ENCODE data around the gene SRSF7.
"Not testable (repeated sequence)": the region's sequence is repeated elsewhere in the genome, so short reads cannot be mapped to it uniquely, and the experiment has no call there.

SRSF7 gene

DNA sequence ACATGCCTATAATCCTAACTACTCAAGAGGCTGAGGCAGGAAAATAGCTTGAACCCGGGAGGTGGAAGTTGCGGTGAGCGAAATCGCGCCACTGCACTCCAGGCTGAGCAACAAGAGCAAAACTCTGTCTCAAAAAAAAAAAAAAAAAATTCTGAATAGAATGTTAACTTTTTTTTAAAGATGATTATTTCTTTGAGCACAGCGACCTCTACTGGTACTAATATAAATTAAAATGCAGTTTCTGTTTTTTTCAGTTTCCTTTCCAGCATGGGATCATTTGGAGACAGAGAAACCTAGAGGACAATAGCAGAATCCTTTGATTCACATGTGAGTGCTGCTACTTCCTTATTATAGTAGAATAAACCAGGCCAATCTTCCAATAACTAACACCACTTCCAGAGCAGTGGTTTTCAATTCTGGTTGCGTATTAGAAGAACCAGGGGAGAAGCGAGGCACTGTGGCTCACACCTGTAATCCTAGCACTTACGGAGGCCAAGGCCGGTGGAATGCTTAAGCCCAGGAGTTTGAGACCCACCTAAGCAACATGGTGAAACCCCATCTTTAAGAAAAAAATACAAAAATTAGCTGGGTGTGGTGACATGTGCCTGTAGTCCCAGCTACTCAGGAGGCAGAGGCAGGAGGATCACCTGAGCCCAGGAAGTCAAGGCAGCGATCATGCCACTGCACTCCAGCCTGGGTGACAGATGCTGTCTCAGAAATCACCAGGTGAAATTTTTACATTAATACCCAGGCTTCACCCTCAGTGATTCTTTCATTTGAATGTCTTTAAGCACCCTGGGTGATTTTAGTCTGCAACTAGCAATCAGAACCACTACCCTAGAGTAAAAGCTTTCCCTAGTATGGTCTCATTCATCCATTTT lies 10.1 kb downstream of the SRSF7 start:
- H3K36me3 ChIP-seq (ENCODE audit: low read depth), result peaks cover 57% of the 10 kb centered on the region
- DNase-seq (ENCODE audit: low spot score) (no peak), ATAC-seq (ENCODE audit: low read depth) (peak; percentile 22; the same call in 2 of the 3 replicates)
- no peaks in the 10 kb centered on the region for H3K9me3 ChIP-seq (ENCODE audit: severe bottlenecking)
- no peak overlapping the region for H3K4me3 ChIP-seq (ENCODE audit: severe bottlenecking)
- no peaks in the 10 kb centered on the region for H3K27me3 ChIP-seq (ENCODE audit: insufficient read depth, poor library complexity, severe bottlenecking)
- no peak overlapping the region for H3K27ac ChIP-seq (ENCODE audit: poor library complexity, severe bottlenecking)
- no peaks in the 10 kb centered on the region for H3K4me1 ChIP-seq (ENCODE audit: insufficient read depth, poor library complexity, severe bottlenecking)
- TF ChIP-seq, protein P1, sequence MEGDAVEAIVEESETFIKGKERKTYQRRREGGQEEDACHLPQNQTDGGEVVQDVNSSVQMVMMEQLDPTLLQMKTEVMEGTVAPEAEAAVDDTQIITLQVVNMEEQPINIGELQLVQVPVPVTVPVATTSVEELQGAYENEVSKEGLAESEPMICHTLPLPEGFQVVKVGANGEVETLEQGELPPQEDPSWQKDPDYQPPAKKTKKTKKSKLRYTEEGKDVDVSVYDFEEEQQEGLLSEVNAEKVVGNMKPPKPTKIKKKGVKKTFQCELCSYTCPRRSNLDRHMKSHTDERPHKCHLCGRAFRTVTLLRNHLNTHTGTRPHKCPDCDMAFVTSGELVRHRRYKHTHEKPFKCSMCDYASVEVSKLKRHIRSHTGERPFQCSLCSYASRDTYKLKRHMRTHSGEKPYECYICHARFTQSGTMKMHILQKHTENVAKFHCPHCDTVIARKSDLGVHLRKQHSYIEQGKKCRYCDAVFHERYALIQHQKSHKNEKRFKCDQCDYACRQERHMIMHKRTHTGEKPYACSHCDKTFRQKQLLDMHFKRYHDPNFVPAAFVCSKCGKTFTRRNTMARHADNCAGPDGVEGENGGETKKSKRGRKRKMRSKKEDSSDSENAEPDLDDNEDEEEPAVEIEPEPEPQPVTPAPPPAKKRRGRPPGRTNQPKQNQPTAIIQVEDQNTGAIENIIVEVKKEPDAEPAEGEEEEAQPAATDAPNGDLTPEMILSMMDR (IDR thresholded peaks at IDR 0.05; ENCODE audit: poor library complexity, severe bottlenecking), result peak; percentile 73

DNA sequence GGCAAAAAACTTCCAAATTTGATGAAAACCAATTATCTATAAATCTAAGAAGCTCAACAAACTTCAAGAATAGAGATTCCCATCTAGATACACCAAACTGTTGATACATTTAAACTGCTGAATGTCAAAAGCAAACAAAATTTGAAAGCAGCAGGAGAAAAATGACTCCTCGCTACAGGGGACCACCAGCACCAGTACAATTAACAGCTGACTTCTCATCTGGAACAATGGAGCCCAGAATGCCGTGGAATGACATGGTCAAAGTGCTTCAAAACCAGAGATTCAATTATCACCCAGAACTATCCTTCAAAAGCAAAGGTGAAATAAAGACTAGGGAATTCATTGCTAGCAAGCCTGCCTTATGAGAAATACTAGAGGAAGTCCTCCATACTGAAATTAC lies 11.6 kb downstream of the SRSF7 start:
- peaks cover 41% of the 10 kb centered on the region for H3K36me3 ChIP-seq (ENCODE audit: low read depth)
- H3K4me1 ChIP-seq (ENCODE audit: insufficient read depth, poor library complexity, severe bottlenecking), result no peaks in the 10 kb centered on the region
- no peak for ATAC-seq (ENCODE audit: low read depth)
- no peak overlapping the region for H3K4me3 ChIP-seq (ENCODE audit: severe bottlenecking)
- TF ChIP-seq, protein P1 (IDR thresholded peaks at IDR 0.05; ENCODE audit: poor library complexity, severe bottlenecking), result no peak
- no peak for DNase-seq (ENCODE audit: low spot score)
- H3K27me3 ChIP-seq (ENCODE audit: insufficient read depth, poor library complexity, severe bottlenecking), result no peaks in the 10 kb centered on the region
- no peak overlapping the region for H3K27ac ChIP-seq (ENCODE audit: poor library complexity, severe bottlenecking)
- H3K9me3 ChIP-seq (ENCODE audit: severe bottlenecking), result no peaks in the 10 kb centered on the region

DNA sequence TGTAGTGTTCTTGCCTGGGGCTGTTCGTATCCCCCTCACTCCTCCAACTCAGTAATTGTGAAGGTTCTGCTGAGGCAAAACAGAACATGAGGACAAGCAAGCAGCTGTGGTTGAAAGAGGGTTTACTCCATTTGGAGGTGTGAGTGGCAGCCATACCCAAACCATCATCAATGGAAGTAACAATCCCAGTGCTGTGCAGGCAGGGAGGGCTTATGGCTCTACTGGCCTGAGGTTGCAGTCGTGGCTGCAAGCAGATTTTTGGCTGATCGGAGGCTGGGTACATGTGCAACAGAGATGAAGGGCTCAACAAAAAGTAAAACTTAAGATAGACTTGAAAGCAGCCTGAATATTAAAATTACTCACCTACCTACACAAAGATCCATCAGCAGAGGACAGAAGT lies 13.2 kb downstream of the SRSF7 start:
- H3K9me3 ChIP-seq (ENCODE audit: severe bottlenecking), result no peaks in the 10 kb centered on the region
- H3K4me3 ChIP-seq (ENCODE audit: severe bottlenecking), result no peak overlapping the region
- H3K27ac ChIP-seq (ENCODE audit: poor library complexity, severe bottlenecking), result no peak overlapping the region
- DNase-seq (ENCODE audit: low spot score), result no peak
- no peaks in the 10 kb centered on the region for H3K27me3 ChIP-seq (ENCODE audit: insufficient read depth, poor library complexity, severe bottlenecking)
- TF ChIP-seq, protein P1 (IDR thresholded peaks at IDR 0.05; ENCODE audit: poor library complexity, severe bottlenecking), result no peak
- no peak for ATAC-seq (ENCODE audit: low read depth)
- peaks cover 25% of the 10 kb centered on the region for H3K36me3 ChIP-seq (ENCODE audit: low read depth)
- H3K4me1 ChIP-seq (ENCODE audit: insufficient read depth, poor library complexity, severe bottlenecking), result no peaks in the 10 kb centered on the region

DNA sequence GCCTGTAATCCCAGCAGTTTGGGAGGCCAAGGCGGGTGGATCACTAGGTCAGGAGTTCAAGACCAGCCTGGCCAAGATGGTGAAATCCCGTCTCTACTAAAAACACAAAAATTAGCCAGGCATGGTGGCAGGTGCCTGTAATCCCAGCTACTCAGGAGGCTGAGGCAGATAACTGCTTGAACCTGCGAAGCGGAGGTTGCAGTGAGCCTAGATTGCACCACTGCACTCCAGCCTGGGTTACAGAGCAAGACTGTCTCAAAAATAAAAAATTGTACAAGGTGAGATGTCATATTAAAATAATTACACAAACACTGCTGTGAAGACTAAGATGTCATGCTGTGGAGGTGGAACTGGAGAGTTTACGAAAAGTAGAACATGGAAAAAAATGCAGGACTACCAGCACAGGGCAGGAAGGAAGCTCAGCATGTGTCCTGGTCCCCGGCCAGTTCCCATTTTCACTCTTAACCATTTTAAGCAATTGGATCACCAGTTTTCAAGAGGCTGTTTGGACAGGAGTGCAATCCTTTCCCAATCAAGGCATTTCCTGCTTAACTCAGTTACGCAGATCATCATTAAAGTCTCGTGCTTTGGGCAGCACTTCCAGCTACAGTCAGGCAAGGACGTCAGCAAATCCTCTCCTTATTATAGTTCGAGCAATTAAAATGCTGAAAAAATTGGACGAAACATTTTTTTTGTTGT lies 14.0 kb downstream of the SRSF7 start:
- not testable (repeated sequence) for H3K4me3 ChIP-seq (ENCODE audit: severe bottlenecking); H3K27me3 ChIP-seq (ENCODE audit: insufficient read depth, poor library complexity, severe bottlenecking); ATAC-seq (ENCODE audit: low read depth); DNase-seq (ENCODE audit: low spot score); H3K4me1 ChIP-seq (ENCODE audit: insufficient read depth, poor library complexity, severe bottlenecking); H3K9me3 ChIP-seq (ENCODE audit: severe bottlenecking); H3K27ac ChIP-seq (ENCODE audit: poor library complexity, severe bottlenecking)
- H3K36me3 ChIP-seq (ENCODE audit: low read depth), result peaks cover 20% of the 10 kb centered on the region

DNA sequence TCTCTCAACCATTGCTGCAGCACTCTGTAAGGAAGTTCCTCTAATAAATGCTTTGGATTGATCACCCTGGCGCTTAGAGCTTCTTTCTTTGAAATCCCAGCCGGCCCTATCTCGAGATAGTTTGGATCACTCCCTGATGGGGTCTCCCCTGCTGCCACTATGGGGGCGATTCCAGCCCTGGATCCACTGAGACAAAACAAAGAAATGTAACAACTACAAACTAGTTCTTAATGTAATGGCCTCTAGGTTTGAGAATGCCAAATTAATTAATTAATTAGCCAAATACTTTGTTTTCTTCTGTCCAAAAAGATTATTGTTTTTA lies 15.2 kb downstream of the SRSF7 start:
- Histone ChIP-seq H3K27ac (ENCODE audit: poor library complexity, severe bottlenecking) (no peak overlapping the region), H3K4me1 (ENCODE audit: insufficient read depth, poor library complexity, severe bottlenecking) (no peaks in the 10 kb centered on the region), H3K9me3 (ENCODE audit: severe bottlenecking) (no peaks in the 10 kb centered on the region), H3K4me3 (ENCODE audit: severe bottlenecking) (no peak overlapping the region), H3K36me3 (ENCODE audit: low read depth) (peaks cover 11% of the 10 kb centered on the region), H3K27me3 (ENCODE audit: insufficient read depth, poor library complexity, severe bottlenecking) (no peaks in the 10 kb centered on the region)
- DNase-seq (ENCODE audit: low spot score) (no peak), ATAC-seq (ENCODE audit: low read depth) (no peak)
- TF ChIP-seq, protein P1 (IDR thresholded peaks at IDR 0.05; ENCODE audit: poor library complexity, severe bottlenecking), result no peak
